Tibial artery (tissue), 4 donors: ENCODE measurements around the gene CREBZF.

Experiments used
- DNase-seq, 2 donors: peaks; one replicate each; pipeline ENCODE4 v3.0.0-alpha.2; 2019
- H3K27ac ChIP-seq, 2 donors: fragments of 200-600 bp; sonication (generic) in 1 of 2; 1 replicate in 1 of 2; 2 replicates in 1 of 2; pipeline ENCODE4 v1.5.1; 2018 to 2019; ENCODE audit warnings: mild to moderate bottlenecking in 1 of 2
- H3K27me3 ChIP-seq, 2 donors: fragments of 200-600 bp; sonication (generic) in 1 of 2; one replicate each; pipeline versions ENCODE4 v1.5.1 to v1.6.0; 2016 to 2019
- H3K36me3 ChIP-seq, 3 donors: fragments of 200-600 bp; sonication (generic) in 2 of 3; one replicate each; pipeline ENCODE4 v1.5.1; 2016 to 2019; ENCODE audit warnings: mild to moderate bottlenecking in 2 of 3
- H3K4me1 ChIP-seq, 4 donors: fragments of 200-600 bp; sonication (generic) in 2 of 4; 1 replicate in 3 of 4; 2 replicates in 1 of 4; pipeline ENCODE4 v1.5.1; 2016 to 2019
- H3K4me3 ChIP-seq, 2 donors: fragments of 200-600 bp; sonication (generic) in 1 of 2; 1 replicate in 1 of 2; 2 replicates in 1 of 2; pipeline ENCODE4 v1.5.1; 2018 to 2019; ENCODE audit warnings: mild to moderate bottlenecking in 2 of 2
- H3K9me3 ChIP-seq, 3 donors: fragments of 200-600 bp; sonication (generic) in 1 of 3; one replicate each; pipeline ENCODE4 v1.5.1; 2016 to 2019
- intact Hi-C: fragments of 100-400 bp; cut with DNase I; formaldehyde crosslinking; loops from one replicate; pipeline ENCODE4 v1.15.0; 2023; ENCODE audit warnings: low total_unique reads
- TF ChIP-seq, protein P1 (sequence below), 2 experiments: fragments of 200-600 bp in 1 of 2; fragments of 450-650 bp in 1 of 2; IDR thresholded peaks; one replicate each; pipeline ENCODE4 v1.5.1; 2017 to 2019; ENCODE audit warnings: antibody characterized with exemption in 2 of 2, mild to moderate bottlenecking in 1 of 2, moderate library complexity in 1 of 2

The CREBZF gene

DNA sequence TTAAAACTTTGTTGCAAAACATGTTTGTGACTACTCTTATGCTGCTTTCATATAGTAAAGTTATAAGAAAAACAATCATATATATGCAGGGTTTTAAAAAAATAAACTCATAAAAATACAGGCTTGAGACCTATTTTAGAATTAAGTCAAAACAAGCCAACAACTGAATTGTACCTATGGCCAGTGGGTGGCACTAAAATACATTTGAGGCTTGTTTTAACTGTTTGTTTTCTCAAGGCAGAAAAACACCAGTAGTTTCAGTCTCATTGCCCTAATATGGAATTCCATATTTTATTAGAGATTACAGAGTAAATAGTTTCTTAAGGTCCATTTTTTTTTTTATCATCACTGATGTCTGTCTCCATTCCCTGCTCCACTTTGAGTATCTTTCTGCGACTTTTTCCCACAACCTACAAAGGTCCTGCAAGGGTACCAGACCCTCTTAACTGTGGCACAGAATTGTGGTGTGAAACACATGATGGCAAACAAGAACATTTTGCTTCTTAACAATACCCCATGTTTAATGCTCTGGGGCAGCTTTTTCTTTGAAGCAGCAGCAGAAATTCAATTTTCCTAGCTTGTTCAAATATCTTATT, 29.6 kb upstream of the CREBZF start:
- TF ChIP-seq, protein P1, sequence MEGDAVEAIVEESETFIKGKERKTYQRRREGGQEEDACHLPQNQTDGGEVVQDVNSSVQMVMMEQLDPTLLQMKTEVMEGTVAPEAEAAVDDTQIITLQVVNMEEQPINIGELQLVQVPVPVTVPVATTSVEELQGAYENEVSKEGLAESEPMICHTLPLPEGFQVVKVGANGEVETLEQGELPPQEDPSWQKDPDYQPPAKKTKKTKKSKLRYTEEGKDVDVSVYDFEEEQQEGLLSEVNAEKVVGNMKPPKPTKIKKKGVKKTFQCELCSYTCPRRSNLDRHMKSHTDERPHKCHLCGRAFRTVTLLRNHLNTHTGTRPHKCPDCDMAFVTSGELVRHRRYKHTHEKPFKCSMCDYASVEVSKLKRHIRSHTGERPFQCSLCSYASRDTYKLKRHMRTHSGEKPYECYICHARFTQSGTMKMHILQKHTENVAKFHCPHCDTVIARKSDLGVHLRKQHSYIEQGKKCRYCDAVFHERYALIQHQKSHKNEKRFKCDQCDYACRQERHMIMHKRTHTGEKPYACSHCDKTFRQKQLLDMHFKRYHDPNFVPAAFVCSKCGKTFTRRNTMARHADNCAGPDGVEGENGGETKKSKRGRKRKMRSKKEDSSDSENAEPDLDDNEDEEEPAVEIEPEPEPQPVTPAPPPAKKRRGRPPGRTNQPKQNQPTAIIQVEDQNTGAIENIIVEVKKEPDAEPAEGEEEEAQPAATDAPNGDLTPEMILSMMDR (IDR thresholded peaks at IDR 0.05): peak; percentile 45 to 57
- H3K27ac ChIP-seq: peak overlapping the region in 1 of 2 donors; percentile 29

GRCh38 chr11:85685820-85686459, 21.0 kb upstream of the CREBZF start, which contains the start of gene CCDC89:
CCDC89 (minus strand) TSS chr11:85686195; CDS start chr11:85686130, 65 bp downstream.
- Histone ChIP-seq H3K36me3 (peaks cover 0 to 10% (median 0%) of the 10 kb centered on the region in 3 donors), H3K4me1 (peaks cover 0 to 25% (median 10%) of the 10 kb centered on the region in 4 donors), H3K9me3 (no peaks in the 10 kb centered on the region), H3K4me3 (peak within 1 kb of the TSS; percentile 49 to 58), H3K27ac (peak within 1 kb of the TSS; percentile 74 to 80), H3K27me3 (no peaks in the 10 kb centered on the region)
- DNase-seq: peak; percentile 79 to 91
- TF ChIP-seq, protein P1 (IDR thresholded peaks at IDR 0.05): no peak
- intact Hi-C loops: no loop called here

More for the DNA sequence above, 29.6 kb upstream of the CREBZF start:
- intact Hi-C loops: loop anchor here (5.0 kb wide), 1 partner anchor 118 kb away; the partner anchor contains the start of gene SYTL2
- no peaks in the 10 kb centered on the region for H3K9me3 ChIP-seq
- peaks cover 0 to 40% (median 16%) of the 10 kb centered on the region in 3 donors for H3K36me3 ChIP-seq
- peaks cover 0 to 8% (median 1%) of the 10 kb centered on the region in 4 donors for H3K4me1 ChIP-seq
- no peaks in the 10 kb centered on the region for H3K27me3 ChIP-seq
- DNase-seq: no peak
- H3K4me3 ChIP-seq: no peak overlapping the region

DNA sequence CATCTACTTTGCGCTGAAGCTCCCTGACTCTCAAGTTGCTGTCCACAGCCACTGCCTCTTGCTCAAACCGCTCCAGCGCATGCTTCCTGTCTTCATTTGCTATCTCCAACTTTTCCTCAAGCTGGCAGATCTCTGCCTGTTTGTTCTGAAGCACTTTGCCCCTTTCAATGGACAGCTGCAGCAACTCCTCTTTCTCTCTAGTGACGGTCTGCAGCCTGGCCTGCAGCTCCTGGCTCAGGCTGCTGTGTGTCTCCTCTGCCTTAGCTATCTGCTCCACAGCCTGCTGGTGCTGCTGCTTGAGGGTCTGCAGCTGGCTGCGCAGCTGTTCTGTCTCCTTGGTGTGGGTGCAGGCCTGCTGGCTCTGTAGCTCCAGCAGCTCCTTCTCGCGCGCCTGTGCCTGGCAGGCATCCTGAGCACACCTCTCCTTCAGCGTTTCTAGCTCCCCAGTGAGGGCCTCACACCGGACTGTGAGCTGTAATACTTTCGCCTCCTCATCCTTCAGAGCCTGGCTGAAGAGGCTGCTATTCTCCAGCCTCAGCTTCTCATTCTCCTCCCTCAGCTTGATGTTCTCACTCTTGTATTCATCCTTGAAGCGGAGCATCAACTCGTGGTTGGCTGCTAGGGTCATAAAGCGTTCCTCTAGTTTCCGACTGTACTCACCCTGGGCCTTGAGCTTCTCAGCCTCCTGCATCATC, 20.3 kb upstream of the CREBZF start:
- Histone ChIP-seq H3K27ac (peak overlapping the region; percentile 74 to 80), H3K4me1 (peaks cover 0 to 25% (median 10%) of the 10 kb centered on the region in 4 donors), H3K9me3 (no peaks in the 10 kb centered on the region), H3K36me3 (peaks cover 0 to 3% (median 0%) of the 10 kb centered on the region in 3 donors), H3K27me3 (no peaks in the 10 kb centered on the region), H3K4me3 (peak overlapping the region; percentile 49 to 58)
- intact Hi-C loops: no loop called here
- TF ChIP-seq, protein P1 (IDR thresholded peaks at IDR 0.05): no peak
- DNase-seq: no peak

GRCh38 chr11:85682330-85683305, 17.7 kb upstream of the CREBZF start:
- peak; percentile 48 to 79 for DNase-seq
- Histone ChIP-seq H3K36me3 (no peaks in the 10 kb centered on the region), H3K4me1 (peaks cover 0 to 25% (median 10%) of the 10 kb centered on the region in 4 donors), H3K4me3 (peak overlapping the region; percentile 54 to 65), H3K9me3 (no peaks in the 10 kb centered on the region), H3K27me3 (no peaks in the 10 kb centered on the region), H3K27ac (peak overlapping the region; percentile 42 to 52)
- intact Hi-C loops: no loop called here
- TF ChIP-seq, protein P1 (IDR thresholded peaks at IDR 0.05): no peak

GRCh38 chr11:85680897-85681296, 16.0 kb upstream of the CREBZF start:
- Histone ChIP-seq H3K4me3 (no peak overlapping the region), H3K27ac (no peak overlapping the region), H3K36me3 (no peaks in the 10 kb centered on the region), H3K4me1 (peaks cover 0 to 16% (median 8%) of the 10 kb centered on the region in 4 donors), H3K9me3 (no peaks in the 10 kb centered on the region), H3K27me3 (no peaks in the 10 kb centered on the region)
- DNase-seq: no peak
- TF ChIP-seq, protein P1 (IDR thresholded peaks at IDR 0.05): no peak
- intact Hi-C loops: no loop called here
